HCT116 (cell line): ENCODE data around the gene CCDC83. TPM values are rescaled to one million over a fixed set of nuclear protein-coding genes. Genes with fewer than 3 reads are reported as not detected.
"Not testable (repeated sequence)": the region's sequence is repeated elsewhere in the genome, so short reads cannot be mapped to it uniquely, and the experiment has no call there.

Source experiments
- ATAC-seq: fragments of 200-7000 bp; cut with Tn5 transposase; 2 replicates; pipeline ENCODE4 v1.9.1; 2020; ENCODE audit warnings: mild to moderate bottlenecking, moderate library complexity
- BruUV-seq: library from RNA; stranded (reverse); fragments of 400-500 nt; replicated peaks from 2 replicates; lab custom pipeline; 2021; lab: Mats Ljungman, UMichigan
- CTCF ChIA-PET: fragments of 300-600 bp; sonication (Branson Sonifier 250); formaldehyde crosslinking; loops from one replicate; lab custom pipeline; 2021; ENCODE audit warnings: antibody characterized with exemption; lab: Charles Lee
- POLR2A ChIA-PET: fragments of 300-600, 350-600 bp; sonication (Branson Sonifier 250); formaldehyde crosslinking; loops from one replicate; lab custom pipeline; 2021; ENCODE audit warnings: antibody characterized with exemption; lab: Charles Lee
- RAD21 ChIA-PET, 2 experiments: fragments of 300-600 bp; sonication (Branson Sonifier 250); formaldehyde crosslinking; loops; one replicate each; lab custom pipeline; 2023; ENCODE audit warnings: low total read pairs in 2 of 2; ENCODE audit not compliant: uncharacterized antibody in 2 of 2, unreplicated experiment in 2 of 2, low non-redundant PET in 1 of 2; lab: Charles Lee
- DNase-seq: peaks from one replicate; pipeline ENCODE4 v3.0.0-alpha.2; 2010; ENCODE audit warnings: low read depth, low spot score
- H2AFZ ChIP-seq: fragments of 200-600 bp; shearing (Covaris generic), sonication (generic); 2 replicates; pipeline ENCODE4 v1.6.1; 2017; ENCODE audit warnings: low read depth, mixed run types, mixed read lengths, antibody characterized with exemption, low read length; ENCODE audit not compliant: poor library complexity, severe bottlenecking
- H3K27ac ChIP-seq: 2 replicates; pipeline ENCODE4 v1.5.1; 2012; ENCODE audit warnings: low read depth, low read length
- H3K27me3 ChIP-seq: fragments of 200-600 bp; sonication (generic); 2 replicates; pipeline ENCODE4 v1.6.1; 2016; ENCODE audit warnings: mixed run types, low read length, mixed read lengths; ENCODE audit not compliant: insufficient read depth
- H3K36me3 ChIP-seq, 2 experiments: fragments of 200-500 bp in 1 of 2; fragments of 200-600 bp in 1 of 2; sonication (Bioruptor generic) in 1 of 2; sonication (generic) in 1 of 2; 2 replicates each; pipeline versions ENCODE4 v1.5.1 to v1.6.1; 2014 to 2016; ENCODE audit warnings: low read length in 2 of 2, inconsistent platforms in 1 of 2, mixed read lengths in 1 of 2, mixed run types in 1 of 2; ENCODE audit not compliant: insufficient read depth in 2 of 2, control insufficient read depth in 1 of 2
- H3K4me1 ChIP-seq, 2 experiments: fragments of 200-600 bp in 1 of 2; sonication (generic) in 1 of 2; 2 replicates each; pipeline versions ENCODE4 v1.5.1 to v1.6.1; 2012 to 2017; ENCODE audit warnings: low read length in 2 of 2, inconsistent platforms in 1 of 2, mild to moderate bottlenecking in 1 of 2, mixed read lengths in 1 of 2, mixed run types in 1 of 2, moderate library complexity in 1 of 2; ENCODE audit not compliant: insufficient read depth in 2 of 2, control insufficient read depth in 1 of 2
- H3K4me2 ChIP-seq: fragments of 200-600 bp; sonication (generic); 2 replicates; pipeline ENCODE4 v1.6.1; 2017; ENCODE audit warnings: mixed run types, low read length, mixed read lengths
- H3K4me3 ChIP-seq, 2 experiments: fragments of 200-600 bp in 1 of 2; sonication (generic) in 1 of 2; replicated peaks in 1 of 2; 2 replicates each; pipeline ENCODE4 v1.5.1; 2011 to 2016; ENCODE audit warnings: low read length in 2 of 2, control low read depth in 1 of 2, low read depth in 1 of 2, mild to moderate bottlenecking in 1 of 2, mixed read lengths in 1 of 2, mixed run types in 1 of 2
- H3K79me2 ChIP-seq: fragments of 200-600 bp; sonication (generic); 2 replicates; pipeline ENCODE4 v1.6.1; 2017; ENCODE audit warnings: mild to moderate bottlenecking, mixed run types, low read length, moderate library complexity, mixed read lengths; ENCODE audit not compliant: insufficient read depth
- H3K9ac ChIP-seq: fragments of 200-600 bp; sonication (generic); 2 replicates; pipeline ENCODE4 v1.6.1; 2016; ENCODE audit warnings: low read length, mixed read lengths
- H3K9me2 ChIP-seq: fragments of 200-600 bp; sonication (generic), shearing (Covaris generic); 2 replicates; pipeline ENCODE4 v1.6.1; 2017; ENCODE audit warnings: mixed run types, mild to moderate bottlenecking, moderate library complexity; ENCODE audit not compliant: insufficient read depth
- H3K9me3 ChIP-seq, 2 experiments: fragments of 200-500 bp in 1 of 2; fragments of 200-600 bp in 1 of 2; sonication (Bioruptor generic) in 1 of 2; sonication (generic) in 1 of 2; 2 replicates each; pipeline ENCODE4 v1.6.1; 2014 to 2017; ENCODE audit warnings: low read length in 2 of 2, mixed read lengths in 2 of 2, inconsistent platforms in 1 of 2, low read depth in 1 of 2, mild to moderate bottlenecking in 1 of 2, mixed run types in 1 of 2, moderate library complexity in 1 of 2; ENCODE audit not compliant: control insufficient read depth in 1 of 2, insufficient read depth in 1 of 2
- H4K20me1 ChIP-seq: fragments of 200-600 bp; sonication (generic), shearing (Covaris generic); 2 replicates; pipeline ENCODE4 v1.6.1; 2017; ENCODE audit warnings: mixed run types, mild to moderate bottlenecking, moderate library complexity; ENCODE audit not compliant: insufficient read depth
- CEBPB ChIP-seq: IDR thresholded peaks from 2 replicates; pipeline ENCODE4 v1.6.1; 2012; ENCODE audit warnings: low read depth
- REST ChIP-seq: IDR thresholded peaks from 2 replicates; pipeline ENCODE4 v1.6.1; 2012; ENCODE audit warnings: low read depth
- intact Hi-C: fragments of 100-400 bp; cut with micrococcal nuclease; formaldehyde crosslinking; loops from 2 replicates; pipeline ENCODE4 v1.10.0; 2022
- total RNA-seq: library from RNA; stranded (reverse); gene quantifications from one replicate; pipeline ENCODE4 v1.2.1, GENCODE V29; 2021; ENCODE audit not compliant: unreplicated experiment
- TF ChIP-seq, protein P1 (sequence below): IDR thresholded peaks from 2 replicates; pipeline ENCODE4 v1.6.1; 2011; ENCODE audit warnings: mild to moderate bottlenecking, low read length, moderate library complexity; ENCODE audit not compliant: insufficient replicate concordance; ENCODE audit errors: extremely low read depth
- TF ChIP-seq, protein P2 (sequence below), 3 experiments: fragments of 200-600 bp in 1 of 3; sonication (generic) in 1 of 3; IDR thresholded peaks in 2 of 3; conservative IDR thresholded peaks in 1 of 3; 2 replicates each; pipeline ENCODE4 v1.5.1; 2012 to 2017; ENCODE audit warnings: low read depth in 2 of 3, low read length in 2 of 3, antibody characterized with exemption in 1 of 3, borderline replicate concordance in 1 of 3, control low read depth in 1 of 3, mild to moderate bottlenecking in 1 of 3, mixed read lengths in 1 of 3, mixed run types in 1 of 3, moderate library complexity in 1 of 3; ENCODE audit not compliant: insufficient read depth in 1 of 3

Gene CCDC83
- total RNA-seq, 1 experiment from 2014 or later: not detected

DNA sequence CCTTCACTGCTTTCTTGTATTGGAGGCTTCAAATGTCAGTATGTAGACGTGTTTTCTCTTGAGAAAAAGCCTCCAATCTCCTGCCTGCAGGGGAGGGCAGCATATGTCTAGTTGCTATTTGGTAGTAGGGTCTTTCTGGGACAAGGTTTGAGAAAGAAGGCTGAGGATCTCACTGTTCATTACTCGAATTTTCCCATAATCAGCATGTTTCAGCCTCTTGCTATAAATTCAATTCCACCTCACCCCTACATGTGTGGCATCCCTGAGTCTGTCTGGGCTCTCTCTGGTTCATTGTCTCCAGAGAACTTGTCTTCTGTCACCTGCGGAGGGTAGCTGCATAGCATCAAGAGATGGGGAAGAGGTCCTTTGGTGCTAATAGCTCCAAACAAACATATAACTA, 19.5 kb upstream of the CCDC83 start (continued):
- TF ChIP-seq, protein P1, sequence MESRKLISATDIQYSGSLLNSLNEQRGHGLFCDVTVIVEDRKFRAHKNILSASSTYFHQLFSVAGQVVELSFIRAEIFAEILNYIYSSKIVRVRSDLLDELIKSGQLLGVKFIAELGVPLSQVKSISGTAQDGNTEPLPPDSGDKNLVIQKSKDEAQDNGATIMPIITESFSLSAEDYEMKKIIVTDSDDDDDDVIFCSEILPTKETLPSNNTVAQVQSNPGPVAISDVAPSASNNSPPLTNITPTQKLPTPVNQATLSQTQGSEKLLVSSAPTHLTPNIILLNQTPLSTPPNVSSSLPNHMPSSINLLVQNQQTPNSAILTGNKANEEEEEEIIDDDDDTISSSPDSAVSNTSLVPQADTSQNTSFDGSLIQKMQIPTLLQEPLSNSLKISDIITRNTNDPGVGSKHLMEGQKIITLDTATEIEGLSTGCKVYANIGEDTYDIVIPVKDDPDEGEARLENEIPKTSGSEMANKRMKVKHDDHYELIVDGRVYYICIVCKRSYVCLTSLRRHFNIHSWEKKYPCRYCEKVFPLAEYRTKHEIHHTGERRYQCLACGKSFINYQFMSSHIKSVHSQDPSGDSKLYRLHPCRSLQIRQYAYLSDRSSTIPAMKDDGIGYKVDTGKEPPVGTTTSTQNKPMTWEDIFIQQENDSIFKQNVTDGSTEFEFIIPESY: no peak
- no peak for TF ChIP-seq CEBPB

DNA sequence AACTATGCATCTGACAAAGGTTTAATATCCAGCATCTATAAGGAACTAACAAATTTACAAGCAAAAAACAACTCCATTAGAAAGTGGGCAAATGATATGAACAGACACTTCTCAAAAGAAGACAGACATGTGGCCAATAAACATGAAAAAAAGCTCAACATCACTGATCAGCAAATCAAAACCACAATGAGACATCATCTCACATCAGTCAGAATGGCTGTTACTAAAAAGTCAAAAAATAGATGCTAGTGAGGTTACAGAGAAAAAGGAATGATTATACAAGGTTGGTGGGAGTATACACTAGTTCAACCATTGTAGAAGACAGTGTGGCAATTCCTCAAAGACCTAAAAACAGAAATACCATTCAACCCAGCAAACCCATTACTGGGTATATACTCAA, 14.3 kb upstream of the CCDC83 start:
- H3K27ac ChIP-seq, BruUV-seq, H4K20me1 ChIP-seq, H3K9me3 ChIP-seq, H3K27me3 ChIP-seq, POLR2A ChIA-PET, H3K79me2 ChIP-seq, H3K4me3 ChIP-seq, H3K9me2 ChIP-seq, CTCF ChIA-PET, H3K36me3 ChIP-seq, H3K4me2 ChIP-seq, ATAC-seq, DNase-seq, H2AFZ ChIP-seq, RAD21 ChIA-PET, H3K9ac ChIP-seq: not testable (repeated sequence)
- peaks cover 13 to 22% of the 10 kb centered on the region in 2 experiments for H3K4me1 ChIP-seq
- intact Hi-C loops: loop anchor here (5.0 kb wide), 1 partner anchor 244 kb away; no protein-coding TSS in a partner anchor

- Histone ChIP-seq H3K9ac (no peak overlapping the region), H3K4me1 (peaks cover 13 to 22% of the 10 kb centered on the region in 2 experiments), H3K79me2 (no peaks in the 10 kb centered on the region), H3K4me3 (no peak overlapping the region), H3K4me2 (peak overlapping the region; percentile 61), H3K27me3 (no peaks in the 10 kb centered on the region), H4K20me1 (no peaks in the 10 kb centered on the region), H3K36me3 (no peaks in the 10 kb centered on the region), H3K9me2 (no peaks in the 10 kb centered on the region), H2AFZ (no peak overlapping the region), H3K27ac (peak overlapping the region; percentile 47; the same call in 1 of the 2 replicates), H3K9me3 (no peaks in the 10 kb centered on the region)
- no peak for TF ChIP-seq REST
- TF ChIP-seq, protein P2, sequence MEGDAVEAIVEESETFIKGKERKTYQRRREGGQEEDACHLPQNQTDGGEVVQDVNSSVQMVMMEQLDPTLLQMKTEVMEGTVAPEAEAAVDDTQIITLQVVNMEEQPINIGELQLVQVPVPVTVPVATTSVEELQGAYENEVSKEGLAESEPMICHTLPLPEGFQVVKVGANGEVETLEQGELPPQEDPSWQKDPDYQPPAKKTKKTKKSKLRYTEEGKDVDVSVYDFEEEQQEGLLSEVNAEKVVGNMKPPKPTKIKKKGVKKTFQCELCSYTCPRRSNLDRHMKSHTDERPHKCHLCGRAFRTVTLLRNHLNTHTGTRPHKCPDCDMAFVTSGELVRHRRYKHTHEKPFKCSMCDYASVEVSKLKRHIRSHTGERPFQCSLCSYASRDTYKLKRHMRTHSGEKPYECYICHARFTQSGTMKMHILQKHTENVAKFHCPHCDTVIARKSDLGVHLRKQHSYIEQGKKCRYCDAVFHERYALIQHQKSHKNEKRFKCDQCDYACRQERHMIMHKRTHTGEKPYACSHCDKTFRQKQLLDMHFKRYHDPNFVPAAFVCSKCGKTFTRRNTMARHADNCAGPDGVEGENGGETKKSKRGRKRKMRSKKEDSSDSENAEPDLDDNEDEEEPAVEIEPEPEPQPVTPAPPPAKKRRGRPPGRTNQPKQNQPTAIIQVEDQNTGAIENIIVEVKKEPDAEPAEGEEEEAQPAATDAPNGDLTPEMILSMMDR (IDR thresholded peaks at IDR 0.05 in 2 of 3, conservative IDR thresholded peaks at IDR 0.05 in 1 of 3; ENCODE audit: borderline replicate concordance in 1 of 3, insufficient read depth in 1 of 3, low read depth in 2 of 3, low read length in 2 of 3): peak in 1 of 3 experiments; percentile 13; a peak in 1 of 6 replicates
- RAD21 ChIA-PET: interaction anchor here in 1 of 2 experiments (0.6 kb wide), 1 partner anchor 11 kb away, joined by 5 read pairs; no protein-coding TSS in a partner anchor
- POLR2A ChIA-PET: interaction anchor here (0.8 to 1.3 kb wide), 3 partner anchors 9 to 225 kb away, joined by 3 read pairs; partner anchors contain the start of gene PICALM
- ATAC-seq: peak; percentile 55
- DNase-seq: no peak
- intact Hi-C loops: loop anchor here (5.0 kb wide), 1 partner anchor 247 kb away; no protein-coding TSS in a partner anchor
- BruUV-seq: no TSS peak
- CTCF ChIA-PET: interaction anchor here (1.0 to 1.1 kb wide), 3 partner anchors 10 to 149 kb away, joined by 3 to 5 read pairs (median 3); partner anchors contain the start of gene CCDC83
Observed at GRCh38 chr11:85843929-85844328, 11.3 kb upstream of the CCDC83 start.
